ENCODE measurements around the gene MAP10.

Gene MAP10

DNA sequence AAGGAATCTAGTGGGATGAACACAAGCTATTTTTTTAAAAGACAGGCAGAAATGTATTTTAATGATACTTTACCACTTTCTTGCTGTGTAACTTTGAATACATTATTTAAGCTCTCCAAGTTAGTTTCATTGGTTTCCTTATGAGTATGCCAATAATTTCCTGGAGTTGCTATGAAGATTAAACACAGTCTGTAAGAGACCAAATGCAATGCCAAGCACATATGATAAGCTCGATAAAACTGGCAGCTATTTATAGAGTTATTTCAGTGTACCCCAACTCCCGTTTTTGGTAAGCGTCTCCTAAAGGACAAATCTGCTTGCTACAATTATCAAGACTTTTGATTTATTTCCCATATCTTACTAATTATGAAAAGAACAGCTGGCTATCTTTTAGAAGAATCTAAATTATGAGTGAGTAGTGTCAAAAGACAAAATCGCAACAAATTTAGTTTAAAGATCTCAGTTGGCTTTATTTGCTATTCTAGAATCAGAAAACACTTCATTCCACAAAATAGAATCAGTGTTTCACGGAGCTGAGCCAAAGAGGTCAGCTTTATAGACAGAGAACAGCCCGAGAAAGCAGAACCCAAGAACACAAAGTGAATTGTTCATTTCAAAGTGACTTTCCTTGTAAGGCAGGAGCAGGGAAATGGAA is 7.2 kb upstream of the MAP10 start:
- no peak for DNase-seq (ENCODE audit: low read depth)

DNA sequence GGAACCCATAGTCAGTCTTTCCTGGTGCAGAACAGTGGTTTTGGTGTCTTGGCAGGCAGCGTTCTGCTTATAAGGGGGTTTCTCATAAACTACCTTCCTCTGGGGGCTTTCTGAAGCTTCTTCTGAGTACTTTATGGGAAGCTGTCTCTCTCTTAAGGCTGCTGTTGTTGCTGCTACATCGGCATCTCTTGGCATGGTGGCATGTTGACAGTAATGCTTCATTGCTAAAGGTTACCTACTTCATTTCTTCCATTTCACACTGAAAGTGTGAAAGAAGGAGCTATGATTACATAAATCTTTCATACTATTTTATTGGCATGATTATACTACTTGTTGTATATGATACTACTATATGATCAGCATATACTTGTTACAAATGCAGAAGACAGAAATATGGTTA is 6.3 kb upstream of the MAP10 start:
- DNase-seq (ENCODE audit: low read depth), result no peak

DNA sequence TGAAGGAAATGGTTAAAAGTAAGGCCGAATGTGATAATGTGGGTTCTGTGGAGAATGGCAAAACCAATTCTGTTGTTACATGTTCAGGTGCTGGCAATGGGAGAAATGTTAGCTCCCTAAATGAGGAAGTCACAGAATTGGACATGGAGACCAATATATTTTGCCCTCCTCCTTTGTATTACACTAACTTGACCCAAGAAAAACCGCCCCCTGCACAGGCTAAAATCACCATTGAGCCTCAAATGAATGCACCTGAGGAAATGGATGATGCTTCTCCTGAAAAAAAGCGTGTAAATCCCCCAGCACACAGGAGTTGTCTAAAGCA is 932 bp downstream of the MAP10 start:
- DNase-seq (ENCODE audit: low read depth), result no peak

DNA sequence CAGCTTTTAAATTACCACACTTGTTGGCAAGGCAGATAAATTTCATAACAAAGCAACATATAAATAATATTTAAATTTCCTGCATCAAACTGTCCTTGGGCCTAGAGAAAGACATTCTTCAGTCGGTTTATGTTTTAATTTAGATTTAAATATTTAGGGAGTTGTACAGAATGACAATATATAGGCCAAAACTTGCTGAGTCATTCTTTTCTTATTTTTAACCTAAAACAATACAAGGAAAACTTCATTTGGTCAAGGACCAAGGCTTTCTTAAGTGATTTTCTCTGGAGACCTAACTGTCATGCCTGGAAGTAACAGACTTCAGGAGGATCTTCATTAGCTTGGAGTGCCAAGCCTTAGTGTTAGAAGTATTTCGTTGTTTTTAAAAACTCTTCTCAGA is 5.6 kb downstream of the MAP10 start:
- DNase-seq (ENCODE audit: low read depth), result no peak

DNA sequence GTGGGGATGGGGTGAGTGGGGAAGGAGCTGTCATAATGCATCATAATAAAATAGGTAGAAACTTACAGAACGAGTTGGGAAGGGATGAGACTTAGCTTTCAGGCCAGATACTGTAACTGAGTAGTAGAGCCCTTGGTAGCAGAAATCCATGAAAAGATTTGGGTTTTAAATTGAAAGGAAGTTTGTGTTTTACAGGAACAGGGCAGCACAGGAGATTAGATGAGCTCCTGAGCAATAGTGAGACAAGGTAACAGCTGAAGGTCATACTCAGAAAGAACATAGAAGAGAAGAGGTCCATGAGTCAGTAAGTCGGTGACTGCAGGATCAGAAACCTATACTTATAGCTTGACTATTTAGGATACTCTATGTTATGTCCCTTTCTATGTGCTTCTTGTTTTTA is 7.3 kb downstream of the MAP10 start:
- DNase-seq (ENCODE audit: low read depth), result no peak

GRCh38 chr1:232813097-232813496 is 7.9 kb downstream of the MAP10 start:
- DNase-seq (ENCODE audit: low read depth), result no peak

- no peak for DNase-seq (ENCODE audit: low read depth)
Measured at GRCh38 chr1:232813760-232814159, 8.5 kb downstream of the MAP10 start.

- no peak for DNase-seq (ENCODE audit: low read depth)
Measured at GRCh38 chr1:232816324-232816723, 11.1 kb downstream of the MAP10 start.

DNA sequence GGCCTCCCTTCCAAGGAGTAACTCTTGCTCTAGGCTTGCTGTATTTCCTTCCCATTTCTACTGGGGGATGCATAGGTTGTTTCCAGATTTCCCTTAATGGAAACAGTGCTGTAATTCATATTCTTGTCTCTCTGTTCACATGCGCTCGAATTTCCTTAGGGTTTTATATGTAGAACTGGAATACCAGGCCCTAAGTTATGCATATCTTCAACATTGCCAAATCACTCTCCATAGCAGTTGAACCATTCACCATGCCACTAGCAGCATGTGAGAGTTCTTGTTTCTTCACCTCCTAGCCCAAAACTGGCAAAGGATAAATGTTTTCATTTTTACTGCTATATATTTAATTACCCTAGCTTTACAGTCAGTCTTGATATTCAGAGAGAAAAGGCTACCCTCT is 12.8 kb downstream of the MAP10 start:
- no peak for DNase-seq (ENCODE audit: low read depth)

- no peak for DNase-seq (ENCODE audit: low read depth)
Measured at GRCh38 chr1:232820431-232820830, 15.2 kb downstream of the MAP10 start.

- DNase-seq (ENCODE audit: low read depth), result no peak
Measured at GRCh38 chr1:232822530-232822929, 17.3 kb downstream of the MAP10 start.

DNA sequence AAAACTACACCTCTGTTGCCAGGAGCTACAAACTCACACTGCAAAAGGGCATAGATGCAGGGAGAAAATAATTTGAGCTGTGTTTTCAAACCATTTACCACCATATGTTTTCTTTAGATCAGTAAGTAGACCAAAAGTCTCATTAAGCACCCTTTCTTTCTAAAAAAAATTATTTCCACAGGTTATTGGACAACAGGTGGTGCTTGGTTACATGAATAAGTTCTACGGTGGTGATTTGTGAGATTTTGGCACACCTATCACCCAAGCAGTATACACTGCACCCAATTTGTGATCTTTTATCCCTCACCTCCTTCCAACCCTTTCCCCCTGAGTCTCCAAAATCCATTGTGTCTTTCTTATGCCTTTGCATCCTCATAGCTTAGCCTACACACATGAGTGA is 21.1 kb downstream of the MAP10 start:
- no peak for DNase-seq (ENCODE audit: low read depth)

- DNase-seq (ENCODE audit: low read depth), result no peak
Measured at GRCh38 chr1:232830661-232831060, 25.4 kb downstream of the MAP10 start.

DNA sequence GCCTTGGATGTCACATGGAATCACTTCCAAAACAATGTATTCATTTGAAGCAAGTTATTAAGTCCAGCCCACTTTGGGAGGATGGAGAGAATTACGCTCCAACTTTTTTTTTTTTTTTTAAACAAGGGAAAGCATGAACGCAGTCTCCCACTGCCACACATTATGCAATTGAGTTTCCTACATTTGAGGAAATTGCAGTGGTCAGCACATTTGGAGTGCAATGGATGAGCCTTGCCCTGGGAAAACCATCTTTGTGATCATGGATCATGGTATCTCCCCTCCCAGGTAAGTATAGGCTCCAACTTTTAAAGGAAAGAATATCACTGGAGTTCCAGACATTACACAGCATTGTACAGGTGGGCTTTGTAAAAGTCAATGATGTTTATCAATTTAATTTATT is 26.7 kb downstream of the MAP10 start:
- DNase-seq (ENCODE audit: low read depth), result no peak

DNA sequence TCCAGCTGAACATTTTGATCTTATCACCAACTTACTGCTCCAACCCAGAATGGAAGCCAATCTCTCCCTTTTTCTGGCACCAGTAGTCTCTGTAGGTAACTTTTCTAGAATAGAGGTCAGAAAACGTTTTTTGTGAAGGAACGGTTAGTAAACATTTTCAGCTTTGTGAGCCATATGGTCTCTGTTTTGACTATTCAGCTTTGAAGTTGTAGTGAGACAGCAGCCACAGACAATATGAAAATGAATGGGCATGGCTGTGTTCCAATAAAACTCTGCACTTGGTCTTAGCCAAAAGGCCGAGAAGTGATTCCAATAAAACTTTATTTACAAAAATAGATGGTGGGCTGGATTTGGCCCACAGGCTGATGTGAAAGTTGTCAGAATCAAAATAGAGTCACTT is 28.9 kb downstream of the MAP10 start:
- no peak for DNase-seq (ENCODE audit: low read depth)

GRCh38 chr1:232835166-232835565 is 29.9 kb downstream of the MAP10 start:
- DNase-seq (ENCODE audit: low read depth), result no peak

- DNase-seq (ENCODE audit: low read depth), result no peak
Measured at GRCh38 chr1:232837087-232837486, 31.9 kb downstream of the MAP10 start.

- no peak for DNase-seq (ENCODE audit: low read depth)
Measured at GRCh38 chr1:232841823-232842565, 36.8 kb downstream of the MAP10 start.

GRCh38 chr1:232844791-232845190 is 39.6 kb downstream of the MAP10 start:
- DNase-seq (ENCODE audit: low read depth), result no peak

- no peak for DNase-seq (ENCODE audit: low read depth)
Measured at GRCh38 chr1:232845406-232845955, 40.3 kb downstream of the MAP10 start.

DNA sequence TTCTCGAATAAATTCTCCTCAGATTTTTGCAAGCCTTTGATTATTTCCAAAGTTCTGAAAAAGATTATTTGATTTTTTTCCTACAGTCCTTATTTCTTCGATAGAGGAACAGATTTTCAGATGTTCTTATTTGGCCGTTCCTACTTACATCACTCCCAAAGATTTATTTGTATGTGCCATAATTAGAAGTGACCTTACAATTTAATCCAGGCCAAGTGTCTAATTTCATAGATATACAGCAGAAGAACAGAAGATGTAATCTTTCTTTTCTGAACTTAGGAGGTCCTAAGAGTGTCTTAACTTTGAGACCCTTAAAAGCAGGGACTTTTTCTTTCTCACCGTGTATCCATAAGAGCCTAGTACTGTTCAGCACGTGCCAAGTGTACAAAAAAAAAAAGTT is 46.3 kb downstream of the MAP10 start:
- DNase-seq (ENCODE audit: low read depth), result no peak

GRCh38 chr1:232853994-232854797 is 49.0 kb downstream of the MAP10 start:
- DNase-seq (ENCODE audit: low read depth), result no peak

- DNase-seq (ENCODE audit: low read depth), result no peak
Measured at GRCh38 chr1:232854798-232855159, 49.6 kb downstream of the MAP10 start.
